ENCODE results near the gene STK11.

- TF ChIP-seq CTCF (IDR thresholded peaks at IDR 0.05; ENCODE audit: extremely low read depth in 1 of 2, insufficient read depth in 1 of 2, low read depth in 1 of 2, low read length in 2 of 2) (no peak), POLR2A (IDR thresholded peaks at IDR 0.05; ENCODE audit: low read depth, low read length) (no peak), JUN (IDR thresholded peaks at IDR 0.05; ENCODE audit: borderline replicate concordance, insufficient read depth, insufficient read length, low read depth) (no peak), MYC (IDR thresholded peaks at IDR 0.05; ENCODE audit: low read depth, low read length) (no peak), POLR2AphosphoS5 (IDR thresholded peaks at IDR 0.05; ENCODE audit: insufficient read depth, low read depth, low read length) (no peak), EZH2 (IDR thresholded peaks at IDR 0.05; ENCODE audit: borderline replicate concordance, low read depth, low read length, severe bottlenecking) (no peak)
Measured at GRCh38 chr19:1238369-1239303, 33.1 kb downstream of the STK11 start.
